Measurements from ENCODE around the gene HCAR2.

DNA sequence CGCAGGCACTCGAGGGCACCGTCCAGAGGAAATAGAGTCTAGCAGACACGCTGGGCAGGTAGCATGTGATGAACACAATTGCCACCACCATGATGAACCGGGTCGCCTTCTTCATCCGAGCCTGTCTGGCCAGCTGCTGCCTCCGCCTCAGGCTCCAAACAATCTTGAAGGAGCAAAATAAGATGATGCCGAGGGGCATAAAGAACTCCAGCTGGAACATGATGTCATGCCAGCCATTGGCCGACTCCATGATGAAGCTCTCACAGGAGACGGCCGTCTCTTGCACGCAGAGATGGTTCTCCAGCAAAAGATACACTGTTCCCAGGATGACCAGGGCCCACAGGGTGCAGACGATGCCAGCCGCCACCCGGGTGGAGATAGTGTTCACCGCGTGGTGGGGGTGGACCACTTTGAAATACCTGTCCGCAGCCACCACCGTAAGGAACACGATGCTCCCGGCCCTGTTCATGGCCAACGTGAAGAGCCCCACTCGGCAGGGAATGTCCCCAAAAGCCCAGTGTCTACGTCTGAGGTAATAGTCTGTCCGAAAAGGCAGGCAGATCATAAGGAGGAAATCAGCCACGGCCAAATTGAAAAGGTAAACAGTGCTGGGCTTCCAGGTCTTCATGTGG lies 26.5 kb upstream of the HCAR2 start:
- TF ChIP-seq POLR2A (IDR thresholded peaks at IDR 0.05) = no peak
- TF ChIP-seq, protein P1, sequence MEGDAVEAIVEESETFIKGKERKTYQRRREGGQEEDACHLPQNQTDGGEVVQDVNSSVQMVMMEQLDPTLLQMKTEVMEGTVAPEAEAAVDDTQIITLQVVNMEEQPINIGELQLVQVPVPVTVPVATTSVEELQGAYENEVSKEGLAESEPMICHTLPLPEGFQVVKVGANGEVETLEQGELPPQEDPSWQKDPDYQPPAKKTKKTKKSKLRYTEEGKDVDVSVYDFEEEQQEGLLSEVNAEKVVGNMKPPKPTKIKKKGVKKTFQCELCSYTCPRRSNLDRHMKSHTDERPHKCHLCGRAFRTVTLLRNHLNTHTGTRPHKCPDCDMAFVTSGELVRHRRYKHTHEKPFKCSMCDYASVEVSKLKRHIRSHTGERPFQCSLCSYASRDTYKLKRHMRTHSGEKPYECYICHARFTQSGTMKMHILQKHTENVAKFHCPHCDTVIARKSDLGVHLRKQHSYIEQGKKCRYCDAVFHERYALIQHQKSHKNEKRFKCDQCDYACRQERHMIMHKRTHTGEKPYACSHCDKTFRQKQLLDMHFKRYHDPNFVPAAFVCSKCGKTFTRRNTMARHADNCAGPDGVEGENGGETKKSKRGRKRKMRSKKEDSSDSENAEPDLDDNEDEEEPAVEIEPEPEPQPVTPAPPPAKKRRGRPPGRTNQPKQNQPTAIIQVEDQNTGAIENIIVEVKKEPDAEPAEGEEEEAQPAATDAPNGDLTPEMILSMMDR (IDR thresholded peaks at IDR 0.05 in 4 of 5, conservative IDR thresholded peaks at IDR 0.05 in 1 of 5) = no peak

Measured in gastrocnemius medialis (tissue), 4 donors.